Astrocyte (in vitro differentiated cells and primary cell): ENCODE results near the gene MOB1A.

Experiments
- EZH2 ChIP-seq: IDR thresholded peaks from 2 replicates; pipeline ENCODE4 v1.6.1; 2012; ENCODE audit warnings: mild to moderate bottlenecking, low read length, inconsistent platforms; ENCODE audit not compliant: insufficient read depth
- TF ChIP-seq, protein P1 (sequence below): IDR thresholded peaks from 2 replicates; pipeline ENCODE4 v1.5.1; 2011; ENCODE audit warnings: low read depth, mild to moderate bottlenecking, inconsistent platforms, low read length, moderate library complexity; ENCODE audit not compliant: insufficient read depth

DNA sequence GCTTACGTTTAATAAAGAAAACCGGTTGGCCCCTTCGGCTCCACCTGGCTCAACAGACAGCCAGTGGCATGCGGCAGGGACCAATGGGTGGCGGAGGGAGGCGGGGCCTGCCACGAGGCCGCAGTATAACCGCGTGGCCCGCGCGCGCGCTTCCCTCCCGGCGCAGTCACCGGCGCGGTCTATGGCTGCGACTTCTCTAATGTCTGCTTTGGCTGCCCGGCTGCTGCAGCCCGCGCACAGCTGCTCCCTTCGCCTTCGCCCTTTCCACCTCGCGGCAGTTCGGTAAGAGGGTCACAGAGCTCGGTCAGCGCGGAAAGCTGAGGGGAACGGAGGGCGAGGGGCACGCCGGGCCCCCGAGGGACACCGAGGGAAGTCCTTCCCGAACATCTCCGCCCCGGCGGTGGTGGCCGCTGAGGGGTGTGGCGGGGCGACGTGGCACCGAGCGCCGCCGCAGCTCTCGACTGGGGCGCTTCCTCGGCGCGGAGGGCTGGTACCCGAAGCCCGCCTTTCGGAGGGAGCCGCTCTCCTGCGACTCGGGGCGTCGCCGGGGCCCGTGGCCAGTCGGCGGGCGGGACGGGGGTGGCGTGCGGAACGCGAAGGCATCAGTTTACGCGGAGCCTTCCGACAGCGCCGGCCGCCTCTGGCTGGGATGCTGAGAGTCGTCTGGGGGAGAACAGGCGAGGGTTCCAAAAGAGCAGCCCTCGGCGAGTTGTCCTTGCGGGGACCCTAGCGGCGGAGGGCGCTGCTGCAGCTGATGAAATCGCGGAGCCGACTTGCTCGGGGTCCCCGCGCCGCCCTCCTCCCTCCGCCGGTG lies 20.0 kb upstream of the MOB1A start, which contains the start of gene MTHFD2:
- TF ChIP-seq, protein P1, sequence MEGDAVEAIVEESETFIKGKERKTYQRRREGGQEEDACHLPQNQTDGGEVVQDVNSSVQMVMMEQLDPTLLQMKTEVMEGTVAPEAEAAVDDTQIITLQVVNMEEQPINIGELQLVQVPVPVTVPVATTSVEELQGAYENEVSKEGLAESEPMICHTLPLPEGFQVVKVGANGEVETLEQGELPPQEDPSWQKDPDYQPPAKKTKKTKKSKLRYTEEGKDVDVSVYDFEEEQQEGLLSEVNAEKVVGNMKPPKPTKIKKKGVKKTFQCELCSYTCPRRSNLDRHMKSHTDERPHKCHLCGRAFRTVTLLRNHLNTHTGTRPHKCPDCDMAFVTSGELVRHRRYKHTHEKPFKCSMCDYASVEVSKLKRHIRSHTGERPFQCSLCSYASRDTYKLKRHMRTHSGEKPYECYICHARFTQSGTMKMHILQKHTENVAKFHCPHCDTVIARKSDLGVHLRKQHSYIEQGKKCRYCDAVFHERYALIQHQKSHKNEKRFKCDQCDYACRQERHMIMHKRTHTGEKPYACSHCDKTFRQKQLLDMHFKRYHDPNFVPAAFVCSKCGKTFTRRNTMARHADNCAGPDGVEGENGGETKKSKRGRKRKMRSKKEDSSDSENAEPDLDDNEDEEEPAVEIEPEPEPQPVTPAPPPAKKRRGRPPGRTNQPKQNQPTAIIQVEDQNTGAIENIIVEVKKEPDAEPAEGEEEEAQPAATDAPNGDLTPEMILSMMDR, result peak; percentile 40
- TF ChIP-seq EZH2, result no peak
